COR-L47 (cell line): ENCODE data around the gene PLEKHA7.
"Not testable (repeated sequence)": the region's sequence is repeated elsewhere in the genome, so short reads cannot be mapped to it uniquely, and the experiment has no call there.

Experiments
- DNase-seq: peaks from one replicate; lab custom pipeline; 2025; lab: John Stamatoyannopoulos, UW

The PLEKHA7 gene

DNA sequence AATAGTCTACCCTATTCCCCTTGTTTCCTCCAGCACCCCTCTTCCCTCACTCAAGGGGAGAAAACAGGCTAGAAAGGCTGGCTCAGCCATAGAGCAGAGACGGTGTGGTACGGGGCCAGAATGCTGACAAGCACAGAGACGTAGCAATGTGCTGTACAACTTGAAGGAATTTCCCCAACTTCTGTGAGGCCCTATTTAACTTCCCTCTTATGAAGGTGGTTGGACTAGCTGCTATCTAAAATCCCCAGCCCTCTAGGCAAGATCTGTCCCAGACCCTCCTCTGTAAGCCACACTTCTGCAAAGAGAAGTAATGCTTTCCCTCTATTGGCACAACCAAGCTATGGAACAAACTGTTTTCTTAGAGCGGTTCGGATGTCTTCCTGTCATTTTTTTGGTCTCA, 37.8 kb downstream of the PLEKHA7 start:
- no peak for DNase-seq

DNA sequence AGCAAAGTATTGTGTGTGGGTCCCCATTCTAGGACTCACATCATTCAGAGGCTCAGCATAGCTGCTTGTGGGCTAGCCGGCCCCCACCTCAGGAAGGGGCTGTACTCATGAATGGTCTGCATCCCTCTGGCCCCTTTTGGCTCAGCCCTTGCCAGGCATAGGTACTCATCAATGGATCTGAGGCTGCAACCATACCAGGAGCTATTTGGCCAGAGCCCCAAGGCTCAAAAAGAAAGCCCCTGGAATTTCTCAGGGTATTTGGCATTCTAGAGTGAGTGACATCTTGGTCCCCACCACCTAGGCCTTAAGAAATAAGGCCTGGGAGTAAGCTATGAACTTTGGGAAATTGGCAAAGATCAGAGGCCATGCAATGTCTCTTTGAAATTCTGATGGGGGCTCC, 38.3 kb downstream of the PLEKHA7 start:
- DNase-seq: no peak

DNA sequence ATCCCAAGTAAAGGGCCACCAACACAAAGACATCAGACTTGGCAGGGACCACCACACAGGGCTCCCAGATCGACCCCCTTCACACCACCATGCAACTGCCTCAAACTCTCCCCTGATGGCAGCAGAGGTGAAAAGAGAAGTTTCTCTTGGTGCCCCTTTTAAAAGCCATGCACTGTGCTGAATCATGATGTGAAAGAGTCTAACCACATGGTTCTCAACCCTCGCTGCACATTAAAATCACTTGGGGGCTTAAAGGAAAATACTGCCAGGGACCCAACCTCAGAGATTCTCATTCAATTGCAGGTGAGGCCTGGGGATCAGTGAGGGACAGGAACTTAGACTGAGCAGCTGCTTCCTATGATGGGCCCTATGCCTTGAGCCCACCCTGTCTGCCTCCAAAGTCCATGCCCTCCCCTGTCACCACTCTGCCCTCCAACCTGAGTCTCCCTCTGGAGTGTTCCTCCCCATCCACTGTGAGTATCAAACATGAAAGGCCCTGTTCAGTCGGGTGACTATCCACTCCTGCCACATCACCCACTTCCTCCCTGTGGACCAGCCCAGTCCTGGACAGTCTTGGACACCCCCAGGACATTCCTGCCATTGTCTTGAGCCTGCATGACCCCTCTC, 40.8 kb downstream of the PLEKHA7 start:
- no peak for DNase-seq

DNA sequence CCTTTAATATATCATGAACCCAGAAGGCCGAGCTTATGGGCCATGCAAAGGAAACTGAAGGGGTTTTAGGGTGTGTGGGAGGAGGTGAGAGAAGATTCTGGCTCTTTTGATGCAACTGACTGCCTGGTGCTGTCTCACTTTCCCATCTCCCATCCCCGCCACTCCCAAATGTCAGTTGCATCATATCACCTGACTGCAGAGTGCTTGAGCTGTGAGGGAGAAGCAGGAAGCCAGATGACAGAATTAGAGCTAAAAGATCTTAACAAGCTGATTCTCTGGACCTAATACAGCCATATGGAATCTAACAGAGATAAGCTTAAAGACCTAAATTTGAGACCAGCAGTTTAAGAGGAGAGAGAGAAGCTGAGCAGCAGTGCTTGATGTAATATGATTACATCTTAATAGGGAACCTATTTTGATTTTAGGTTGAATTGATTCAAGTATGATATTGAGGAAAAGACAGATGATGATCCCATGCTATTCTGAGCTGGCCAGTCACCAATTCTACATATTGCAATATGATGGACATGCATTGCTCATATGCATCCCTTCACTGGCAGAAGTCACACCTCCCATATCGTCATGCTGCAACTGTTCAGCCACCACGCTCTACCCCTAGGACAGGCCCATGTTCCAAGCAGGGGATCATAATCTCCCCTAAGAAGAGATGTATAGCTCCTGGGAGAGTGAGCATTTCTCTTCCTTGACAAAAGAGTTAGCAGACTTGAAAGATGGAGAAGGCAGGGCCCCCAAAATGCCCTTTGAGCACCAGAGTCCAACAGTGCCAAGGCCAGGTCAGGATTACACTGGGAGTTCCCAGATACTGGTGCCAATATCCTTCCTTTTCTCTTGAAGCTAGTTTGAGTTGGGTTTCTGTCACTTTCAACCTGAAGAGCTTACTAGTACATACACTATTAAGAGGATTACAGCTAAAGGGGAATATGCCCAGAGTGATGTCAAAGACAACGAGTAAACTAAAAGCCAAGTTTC, 44.9 kb downstream of the PLEKHA7 start:
- DNase-seq: no peak

DNA sequence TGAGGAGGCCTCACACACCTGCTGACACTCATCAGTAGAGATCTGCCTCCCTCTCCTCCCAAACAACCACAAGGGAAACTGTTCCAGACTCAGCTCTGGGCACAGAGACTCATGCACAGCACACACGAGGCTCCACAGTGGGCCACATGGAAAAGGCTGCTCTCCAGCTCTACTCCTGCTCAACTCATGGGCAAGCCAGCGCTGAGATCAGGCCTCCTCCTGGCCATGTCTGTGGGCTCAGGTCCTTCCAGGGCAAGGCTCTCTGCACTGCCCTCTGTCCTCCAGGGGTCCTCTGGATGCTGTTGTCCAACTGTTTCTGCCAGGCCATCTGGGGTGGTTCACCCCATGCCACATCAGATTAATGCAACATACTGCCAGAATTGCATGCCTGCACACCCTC, 46.0 kb downstream of the PLEKHA7 start:
- no peak for DNase-seq

DNA sequence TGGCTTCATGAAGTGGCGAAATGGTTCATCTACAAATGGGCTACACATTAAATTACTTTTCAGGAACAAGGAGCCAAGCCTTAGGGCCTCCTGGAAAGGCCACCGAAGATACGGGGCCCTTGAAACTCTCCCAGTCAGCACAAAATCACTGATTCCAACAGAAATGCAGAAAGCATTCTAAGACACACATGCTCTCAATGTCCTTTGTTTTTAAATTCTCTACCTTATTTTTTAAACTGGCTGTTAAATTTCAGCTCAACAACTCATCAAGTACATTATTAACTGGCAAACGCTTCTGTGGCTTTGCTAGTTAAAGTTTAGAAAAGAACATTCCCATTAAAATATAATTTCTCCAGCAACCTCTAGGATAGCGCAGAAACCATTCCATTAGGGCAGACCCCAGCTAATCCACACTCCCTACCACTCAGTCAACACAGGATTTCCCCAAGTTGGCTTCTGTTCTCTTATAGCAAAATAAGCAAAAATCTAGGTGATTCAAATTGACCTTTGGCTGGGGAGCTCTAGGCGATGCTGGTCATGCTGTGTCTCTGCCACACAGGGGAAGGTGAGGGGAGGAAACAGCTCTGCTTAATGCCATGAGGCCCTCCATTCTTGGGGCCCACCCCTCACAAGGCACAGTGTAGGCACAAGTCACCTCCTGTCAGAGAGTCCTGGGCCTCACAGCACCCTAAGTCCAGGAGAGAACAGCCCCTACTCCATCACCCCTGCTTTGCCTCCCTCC, 47.1 kb downstream of the PLEKHA7 start:
- DNase-seq: no peak

DNA sequence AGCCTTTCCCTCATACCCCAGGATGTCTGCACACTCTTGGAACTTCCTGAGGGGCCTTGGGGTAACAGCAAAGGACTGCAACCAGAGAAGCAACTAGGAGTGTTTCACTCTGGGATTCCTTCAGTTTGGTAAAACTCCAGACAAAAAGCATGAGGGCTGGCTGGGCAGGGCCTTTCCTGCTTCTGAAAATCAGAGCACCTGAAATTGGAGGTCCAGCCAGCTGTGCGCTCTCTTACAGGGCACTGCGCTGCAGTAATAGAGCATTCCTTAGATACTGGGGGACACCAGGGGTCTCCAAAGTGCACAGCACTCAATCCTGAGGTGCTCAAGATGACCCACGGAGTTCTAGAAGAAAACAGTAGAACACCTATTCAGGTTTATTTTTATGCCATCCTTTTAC, 49.7 kb downstream of the PLEKHA7 start:
- DNase-seq: no peak

DNA sequence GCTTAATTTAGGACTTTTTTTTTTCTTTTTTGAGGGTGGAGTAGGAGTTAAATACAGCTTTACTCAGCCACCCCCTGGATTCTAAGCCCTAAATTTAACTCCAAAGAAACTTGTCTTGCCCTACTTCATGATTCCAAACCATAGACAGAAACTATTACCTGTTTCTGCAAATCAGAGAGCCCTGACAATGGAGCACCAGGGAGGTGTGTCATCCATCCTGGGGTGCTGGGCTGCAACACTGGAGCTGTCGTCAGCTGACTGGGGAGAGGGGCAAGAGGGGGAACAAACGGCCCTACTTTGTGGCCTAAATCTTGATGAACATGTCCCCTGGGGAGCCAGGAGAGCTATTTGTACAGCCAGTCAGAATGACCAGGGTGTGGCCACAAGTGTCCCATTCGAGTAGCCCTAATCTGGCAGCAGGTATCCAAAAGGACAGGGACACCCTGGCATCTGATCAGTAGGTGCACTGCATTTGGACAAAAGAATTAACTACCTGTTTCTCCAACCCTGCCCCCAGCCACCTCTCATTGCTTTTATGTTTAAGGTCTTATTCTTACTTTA, 50.8 kb downstream of the PLEKHA7 start:
- no peak for DNase-seq

DNA sequence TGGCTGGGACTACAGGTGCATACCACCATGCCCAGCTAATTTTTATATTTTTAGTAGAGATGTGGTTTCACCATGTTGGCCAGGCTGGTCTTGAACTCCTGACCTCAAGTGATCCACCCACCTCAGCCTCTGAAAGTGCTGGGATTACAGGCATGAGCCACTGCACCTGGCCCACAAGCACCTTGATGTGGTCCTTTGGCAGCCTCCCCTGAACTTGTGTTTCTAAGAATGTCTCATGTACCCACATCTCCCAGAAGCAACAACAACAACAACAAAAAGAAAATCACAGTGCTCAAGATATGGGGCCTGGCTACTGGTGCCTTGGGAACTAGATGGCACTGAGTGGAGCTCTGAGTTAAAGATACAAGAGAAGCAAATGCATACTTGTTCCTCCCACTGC, 51.6 kb downstream of the PLEKHA7 start:
- DNase-seq: not testable (repeated sequence)

DNA sequence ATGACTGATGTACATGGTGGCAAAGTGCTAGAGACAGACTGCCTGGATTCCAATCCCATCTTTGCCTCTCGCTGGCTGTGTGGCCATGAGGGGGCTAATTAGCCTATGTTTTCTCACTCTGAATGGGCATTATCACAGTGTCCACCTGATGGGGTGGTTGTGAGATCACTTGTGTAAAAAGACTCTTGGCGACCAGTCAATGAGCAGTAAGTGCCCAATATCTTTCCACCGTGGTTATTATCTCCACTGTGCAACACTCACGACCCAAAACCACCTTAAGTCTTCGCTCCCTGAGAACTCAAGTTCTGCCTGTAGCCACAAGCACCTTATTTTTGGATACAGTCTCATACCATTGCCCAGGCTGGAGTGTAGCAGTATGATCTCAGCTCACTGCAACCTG, 52.1 kb downstream of the PLEKHA7 start:
- no peak for DNase-seq

DNA sequence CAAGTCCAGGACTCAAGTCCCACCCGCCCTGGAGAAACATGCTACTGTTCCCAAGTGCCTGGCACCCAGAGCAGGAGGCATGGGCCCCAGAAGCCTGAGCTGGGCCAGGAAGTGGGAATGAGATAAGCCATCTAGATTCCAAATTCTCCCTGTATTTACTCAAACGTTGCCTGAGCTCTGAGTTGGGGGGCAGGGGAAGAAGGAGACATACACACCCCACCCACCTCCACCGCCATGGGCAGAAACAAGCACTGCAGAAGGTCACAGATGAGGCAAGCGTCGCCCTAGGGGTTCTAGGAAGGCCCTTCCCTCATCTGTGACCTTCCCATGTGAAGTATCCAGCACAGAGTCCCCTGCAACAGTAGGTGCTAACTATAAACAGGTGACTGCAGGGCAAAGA, 54.0 kb downstream of the PLEKHA7 start:
- no peak for DNase-seq

DNA sequence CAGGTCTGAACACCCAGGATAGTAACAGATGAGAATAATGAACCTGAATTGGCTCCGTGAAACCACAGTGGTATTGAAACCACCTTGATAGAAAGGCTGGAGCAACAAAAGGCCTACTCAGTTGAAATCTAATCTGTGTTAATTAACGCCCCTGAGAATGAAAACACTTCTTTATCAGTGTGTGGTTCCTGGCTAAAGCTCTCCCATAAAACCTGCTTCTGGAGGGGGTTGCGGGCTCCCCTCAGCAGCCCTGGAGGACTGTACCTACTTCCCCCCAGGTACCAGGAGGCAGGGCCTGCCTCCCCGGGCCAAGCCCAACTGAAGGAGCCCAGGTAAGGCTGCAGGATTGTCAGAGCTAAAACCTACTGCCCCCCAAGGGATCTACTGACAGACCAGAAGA, 54.6 kb downstream of the PLEKHA7 start:
- peak; percentile 74 for DNase-seq

DNA sequence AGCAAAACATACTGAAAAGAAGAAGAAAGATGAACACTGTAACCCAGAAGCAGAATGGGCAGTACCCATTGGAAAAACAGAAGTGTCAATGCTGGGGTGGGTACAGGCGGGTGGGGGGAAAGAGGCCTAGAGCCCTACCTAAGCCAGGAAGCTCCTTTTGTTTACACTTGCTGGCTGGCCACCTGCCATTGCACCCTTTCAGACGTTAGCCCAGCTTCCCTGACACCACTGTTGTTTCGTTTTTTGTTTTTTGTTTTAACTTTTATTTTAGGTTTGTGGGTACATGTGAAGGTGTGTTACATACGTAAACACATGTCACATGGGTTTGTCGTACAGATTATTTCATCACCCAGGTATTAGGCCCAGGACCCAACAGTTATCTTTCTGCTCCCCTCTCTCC, 55.4 kb downstream of the PLEKHA7 start:
- peak; percentile 74 for DNase-seq

DNA sequence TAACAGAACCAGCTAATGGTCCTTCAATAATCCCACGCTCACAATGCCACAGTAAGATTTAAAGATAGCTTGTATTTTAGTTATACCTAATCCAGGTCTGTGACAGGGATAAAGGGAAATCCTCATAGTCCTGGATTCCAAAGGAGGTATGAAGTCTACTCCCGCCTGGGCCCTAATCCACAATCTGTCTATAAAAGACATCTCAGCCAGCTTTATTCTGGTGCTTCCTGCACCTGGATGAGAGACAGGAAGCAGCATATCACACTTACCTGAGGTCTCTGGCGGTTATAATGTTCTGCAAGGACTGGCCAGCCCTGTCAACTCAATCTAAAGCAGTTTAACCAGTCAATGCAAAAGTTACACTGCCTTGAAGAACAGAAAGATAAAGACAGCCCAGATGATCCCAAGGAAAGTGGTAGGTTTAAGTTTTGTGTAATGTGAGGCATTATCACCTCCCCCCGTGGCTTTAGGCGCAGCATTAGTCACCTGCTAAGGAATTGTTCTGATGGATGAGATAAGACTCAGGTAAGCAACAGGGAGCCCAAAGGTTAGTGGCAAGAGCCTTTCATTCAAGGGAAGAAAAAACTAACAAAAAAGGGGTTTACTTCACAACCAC, 57.6 kb downstream of the PLEKHA7 start:
- no peak for DNase-seq

DNA sequence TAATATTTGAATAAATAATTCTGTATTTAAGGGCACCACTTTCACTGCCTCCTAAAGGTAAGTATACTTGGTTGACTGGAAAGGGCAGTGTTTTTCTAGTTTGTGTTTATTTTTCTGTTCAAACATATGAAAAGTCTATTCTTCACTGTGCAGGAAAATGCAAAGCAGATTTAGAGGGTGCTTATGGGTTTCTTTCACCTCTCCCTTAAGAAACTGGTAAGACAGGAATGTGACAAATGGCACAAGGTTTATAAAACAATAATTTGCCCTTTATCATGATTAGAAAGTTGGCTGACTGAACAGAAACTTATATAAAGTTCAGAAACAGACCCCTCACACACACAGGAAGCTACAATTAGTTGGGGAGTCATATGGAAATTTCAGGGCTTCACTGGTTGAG, 60.6 kb downstream of the PLEKHA7 start:
- no peak for DNase-seq

DNA sequence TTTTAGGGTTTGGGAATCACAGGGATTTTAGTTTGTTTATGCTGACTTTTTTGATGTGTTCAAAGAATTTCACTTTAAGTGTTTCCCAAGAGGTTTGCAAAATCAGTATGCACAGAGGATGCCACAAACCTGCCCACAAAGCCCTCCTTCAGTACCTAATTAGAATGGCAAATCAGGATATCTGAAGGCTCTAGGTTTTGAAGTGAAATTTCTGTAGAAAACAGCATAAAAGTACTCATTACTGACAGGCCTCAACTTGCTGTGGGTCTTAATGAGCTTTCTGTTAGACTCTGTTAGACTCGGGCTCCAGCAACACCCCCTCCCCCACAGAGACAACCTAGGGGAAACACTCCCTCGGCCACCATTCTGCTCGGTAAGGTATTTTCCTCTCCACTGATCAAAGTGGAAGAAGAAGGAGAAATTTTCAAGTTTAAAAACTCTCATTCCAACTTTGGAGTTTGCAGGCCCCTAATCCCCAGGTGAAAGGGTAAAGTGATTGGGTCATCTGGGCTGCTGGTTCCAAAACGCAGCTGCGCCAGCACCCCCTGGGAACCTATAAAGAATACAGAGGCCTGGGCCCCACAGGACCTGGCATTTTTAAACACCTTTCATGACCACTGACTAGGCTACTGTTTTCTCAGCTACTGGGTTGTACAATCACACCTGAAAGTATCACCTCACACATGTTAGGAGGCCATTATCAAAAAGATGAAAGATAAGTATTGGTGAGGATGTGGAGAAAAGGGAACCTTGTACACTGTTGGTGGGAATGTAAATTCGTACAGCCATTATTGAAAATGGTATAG, 67.5 kb downstream of the PLEKHA7 start:
- no peak for DNase-seq

DNA sequence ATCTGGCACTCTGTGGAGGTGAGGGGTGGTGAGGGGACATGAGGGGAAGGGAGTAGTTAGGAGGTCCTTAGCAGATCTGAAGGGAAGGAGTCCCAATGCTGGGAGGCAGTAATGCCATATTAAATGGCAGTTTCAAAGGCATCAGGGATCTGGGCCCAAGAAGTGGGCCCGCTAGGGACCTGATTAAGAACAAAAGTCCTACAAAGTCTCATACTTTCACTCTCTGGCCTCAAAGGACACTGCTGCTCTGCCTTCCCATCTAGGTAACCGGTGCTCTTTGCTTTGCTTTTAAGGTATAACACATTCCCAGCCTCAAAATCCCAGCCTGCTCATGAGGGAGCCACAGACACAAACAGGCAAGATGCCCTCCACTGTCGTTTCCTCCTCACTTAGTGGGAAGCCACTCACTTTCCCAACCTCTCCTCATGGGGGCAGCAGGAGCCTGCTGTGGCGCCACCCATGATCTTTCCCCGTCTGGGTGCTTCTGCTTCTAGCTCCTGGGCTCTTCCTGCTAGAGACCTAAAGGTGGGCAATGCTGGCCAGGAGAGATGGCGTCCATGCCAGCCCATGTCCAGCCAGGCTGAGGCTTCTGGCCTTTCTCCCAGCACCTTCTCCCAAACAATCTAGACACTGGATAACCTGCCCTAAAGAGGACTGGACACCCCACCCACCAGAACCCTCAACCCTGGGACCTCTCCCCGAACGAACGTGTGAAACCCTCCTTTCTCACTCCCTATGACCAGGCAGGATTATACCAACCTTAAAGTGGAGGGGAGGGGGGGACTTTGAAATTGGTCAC, 68.3 kb downstream of the PLEKHA7 start:
- DNase-seq: peak; percentile 69

DNA sequence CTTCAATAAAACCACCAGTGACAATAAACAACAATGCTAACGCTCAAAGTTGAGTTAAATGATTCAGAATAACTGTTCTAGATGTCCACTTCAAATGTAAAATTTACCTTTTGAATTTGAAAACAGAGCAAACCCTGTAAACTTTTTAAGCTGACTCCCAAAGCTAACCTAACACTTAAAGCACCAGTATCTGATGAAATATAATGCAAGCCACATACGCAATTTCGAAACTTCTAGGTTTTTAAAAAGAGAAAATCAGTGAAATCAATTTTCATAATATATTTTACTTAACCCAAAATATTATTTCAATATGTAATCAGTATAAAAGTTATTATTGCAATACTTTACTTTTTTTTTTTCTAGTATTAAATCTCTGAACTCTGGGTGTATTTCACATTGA, 71.3 kb downstream of the PLEKHA7 start:
- no peak for DNase-seq

DNA sequence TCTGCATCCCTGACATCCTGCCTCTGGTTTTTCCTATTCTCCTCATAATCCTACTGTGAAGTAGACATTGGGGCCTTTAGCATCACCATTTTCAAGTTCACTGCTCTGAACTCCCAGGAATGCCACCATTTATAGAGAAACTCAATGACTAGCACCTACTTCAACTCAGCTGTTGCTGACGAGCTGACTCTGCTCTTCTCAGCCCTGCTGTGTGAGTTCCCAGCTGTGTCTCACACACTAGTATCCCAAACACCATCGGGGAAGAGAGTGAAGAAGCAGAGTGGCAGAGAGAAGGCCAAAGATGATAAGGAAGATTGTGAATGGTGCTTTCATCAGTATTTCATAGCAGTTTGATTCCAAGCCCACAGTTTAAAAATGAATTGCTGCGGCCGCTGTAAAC, 71.9 kb downstream of the PLEKHA7 start:
- DNase-seq: no peak

DNA sequence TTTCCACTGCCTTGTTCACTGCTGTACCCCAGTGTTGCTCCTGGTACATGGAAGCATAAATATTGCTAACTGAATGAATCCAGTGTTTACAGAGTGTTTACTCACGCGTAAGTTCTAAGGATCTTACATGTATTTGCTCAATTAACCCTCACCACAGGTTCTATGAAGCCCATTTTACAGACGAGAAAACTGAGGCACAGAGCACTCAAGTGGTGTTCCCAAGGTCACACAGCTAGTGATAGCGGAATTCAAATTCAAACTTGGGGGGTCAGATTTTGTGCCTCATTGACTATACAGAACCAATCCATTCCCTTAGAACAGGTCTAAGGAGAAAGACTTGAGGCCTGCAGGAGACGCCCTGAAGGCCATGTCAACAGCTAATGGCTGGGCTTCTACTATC, 72.3 kb downstream of the PLEKHA7 start:
- no peak for DNase-seq
